H1 (cell line): ENCODE data around the gene GRID1.

Source experiments
- NRF1 ChIP-seq: IDR thresholded peaks from 2 replicates; pipeline ENCODE4 v1.6.1; 2011; ENCODE audit warnings: mild to moderate bottlenecking, low read depth, low read length, improper control_type of control experiment
- SAP30 ChIP-seq: fragments of 300-600 bp; sonication (generic); IDR thresholded peaks from 2 replicates; pipeline ENCODE4 v1.7.1; 2012; ENCODE audit warnings: low read length, moderate library complexity, mild to moderate bottlenecking, inconsistent platforms; ENCODE audit not compliant: insufficient read depth, insufficient replicate concordance

GRCh38 chr10:86025509-86025908 is 341.1 kb downstream of the GRID1 start:
- TF ChIP-seq NRF1 (no peak), SAP30 (no peak)
